ENCODE measurements around the gene FBXW7.

Gene FBXW7

GRCh38 chr4:152334931-152335330 is 201.0 kb downstream of the FBXW7 start:
- H3K4me3 ChIP-seq (ENCODE audit: low read depth, low read length), result no peak overlapping the region

GRCh38 chr4:152331042-152331441 is 204.8 kb downstream of the FBXW7 start:
- H3K4me3 ChIP-seq (ENCODE audit: low read depth, low read length), result no peak overlapping the region
- ChIA-PET CTCF (no interaction called here), POLR2A (no interaction called here)

More at GRCh38 chr4:152334931-152335330, 201.0 kb downstream of the FBXW7 start:
- POLR2A ChIA-PET, result no interaction called here
- DNase-seq (ENCODE audit: low read depth, low spot score), result no peak
- CTCF ChIA-PET, result no interaction called here
- TF ChIP-seq CTCF (IDR thresholded peaks at IDR 0.05; ENCODE audit: insufficient read depth, low read length, missing control alignments), result no peak

GRCh38 chr4:152328582-152328981 is 207.3 kb downstream of the FBXW7 start:
- ChIA-PET POLR2A (no interaction called here), CTCF (no interaction called here)
- no peak for TF ChIP-seq CTCF (IDR thresholded peaks at IDR 0.05; ENCODE audit: insufficient read depth, low read length, missing control alignments)
- DNase-seq (ENCODE audit: low read depth, low spot score), result no peak
- H3K4me3 ChIP-seq (ENCODE audit: low read depth, low read length), result no peak overlapping the region

More at GRCh38 chr4:152331042-152331441, 204.8 kb downstream of the FBXW7 start:
- DNase-seq (ENCODE audit: low read depth, low spot score), result no peak
- TF ChIP-seq CTCF (IDR thresholded peaks at IDR 0.05; ENCODE audit: insufficient read depth, low read length, missing control alignments), result no peak

GRCh38 chr4:152327606-152328453 is 208.1 kb downstream of the FBXW7 start:
- H3K4me3 ChIP-seq (ENCODE audit: low read depth, low read length), result no peak overlapping the region
- TF ChIP-seq CTCF (IDR thresholded peaks at IDR 0.05; ENCODE audit: insufficient read depth, low read length, missing control alignments), result no peak
- ChIA-PET CTCF (no interaction called here), POLR2A (no interaction called here)
- no peak for DNase-seq (ENCODE audit: low read depth, low spot score)

GRCh38 chr4:152325831-152326230 is 210.1 kb downstream of the FBXW7 start:
- no peak for TF ChIP-seq CTCF (IDR thresholded peaks at IDR 0.05; ENCODE audit: insufficient read depth, low read length, missing control alignments)
- DNase-seq (ENCODE audit: low read depth, low spot score), result no peak
- ChIA-PET POLR2A (no interaction called here), CTCF (no interaction called here)
- H3K4me3 ChIP-seq (ENCODE audit: low read depth, low read length), result no peak overlapping the region

GRCh38 chr4:152323221-152323620 is 212.7 kb downstream of the FBXW7 start:
- CTCF ChIA-PET, result no interaction called here
- H3K4me3 ChIP-seq (ENCODE audit: low read depth, low read length), result no peak overlapping the region
- no peak for TF ChIP-seq CTCF (IDR thresholded peaks at IDR 0.05; ENCODE audit: insufficient read depth, low read length, missing control alignments)
- POLR2A ChIA-PET, result no interaction called here
- DNase-seq (ENCODE audit: low read depth, low spot score), result no peak

Measured in AG04449 (cell line).